WTC11 (cell line): ENCODE measurements around the gene SAP25. TPM values are rescaled to one million over a fixed set of nuclear protein-coding genes. Genes with fewer than 3 reads are reported as not detected.

Source experiments
- ATF1 ChIP-seq: sonication (generic); formaldehyde crosslinking; IDR thresholded peaks from 2 replicates; pipeline ENCODE4 v1.8.1; 2023; ENCODE audit warnings: mild to moderate bottlenecking, moderate library complexity, missing genetic modification reagents
- ATF6 ChIP-seq: sonication (generic); formaldehyde crosslinking; IDR thresholded peaks from 2 replicates; pipeline ENCODE4 v1.8.1; 2023; ENCODE audit warnings: mild to moderate bottlenecking, missing genetic modification reagents
- CBFB ChIP-seq: sonication (generic); formaldehyde crosslinking; IDR thresholded peaks from 2 replicates; pipeline ENCODE4 v1.8.1; 2022; ENCODE audit warnings: mild to moderate bottlenecking, low read depth, missing genetic modification reagents
- CDX4 ChIP-seq: fragments of 250-450 bp; sonication (Bioruptor Pico); IDR thresholded peaks from 2 replicates; pipeline ENCODE4 v1.9.0; 2021; ENCODE audit warnings: moderate library complexity, mild to moderate bottlenecking, inconsistent platforms, borderline replicate concordance
- E2F1 ChIP-seq: sonication (generic); formaldehyde crosslinking; IDR thresholded peaks from 2 replicates; pipeline ENCODE4 v1.8.0; 2022; ENCODE audit warnings: mild to moderate bottlenecking, missing genetic modification reagents
- ESRRA ChIP-seq: sonication (generic); formaldehyde crosslinking; IDR thresholded peaks from 2 replicates; pipeline ENCODE4 v1.8.1; 2022; ENCODE audit warnings: mild to moderate bottlenecking, missing genetic modification reagents, borderline replicate concordance
- FOXJ3 ChIP-seq: sonication (generic); formaldehyde crosslinking; IDR thresholded peaks from 2 replicates; pipeline ENCODE4 v1.9.0; 2021; ENCODE audit warnings: missing genetic modification reagents, mild to moderate bottlenecking, borderline replicate concordance
- FOXK1 ChIP-seq: sonication (generic); formaldehyde crosslinking; IDR thresholded peaks from 2 replicates; pipeline ENCODE4 v1.8.0; 2022; ENCODE audit warnings: mild to moderate bottlenecking, moderate library complexity, missing genetic modification reagents
- GRHL2 ChIP-seq: fragments of 250-450 bp; sonication (Bioruptor Pico); IDR thresholded peaks from 2 replicates; pipeline ENCODE4 v1.8.0; 2022; ENCODE audit warnings: mild to moderate bottlenecking, moderate library complexity; ENCODE audit not compliant: insufficient replicate concordance, severe bottlenecking
- HMGXB4 ChIP-seq: sonication (generic); formaldehyde crosslinking; IDR thresholded peaks from 2 replicates; pipeline ENCODE4 v1.8.1; 2023; ENCODE audit warnings: mild to moderate bottlenecking, moderate library complexity, missing genetic modification reagents
- IRF1 ChIP-seq: sonication (generic); formaldehyde crosslinking; IDR thresholded peaks from 2 replicates; pipeline ENCODE4 v1.8.0; 2023; ENCODE audit warnings: missing genetic modification reagents
- MAX ChIP-seq: sonication (generic); formaldehyde crosslinking; IDR thresholded peaks from 2 replicates; pipeline ENCODE4 v1.8.0; 2022; ENCODE audit warnings: mild to moderate bottlenecking, missing genetic modification reagents
- MYBL2 ChIP-seq: sonication (generic); formaldehyde crosslinking; IDR thresholded peaks from 2 replicates; pipeline ENCODE4 v1.8.1; 2023; ENCODE audit warnings: mild to moderate bottlenecking, moderate library complexity, missing genetic modification reagents
- NFATC4 ChIP-seq: fragments of 250-450 bp; sonication (Bioruptor Pico); IDR thresholded peaks from 2 replicates; pipeline ENCODE4 v1.9.0; 2021; ENCODE audit warnings: mild to moderate bottlenecking
- NR1H2 ChIP-seq: sonication (generic); formaldehyde crosslinking; IDR thresholded peaks from 2 replicates; pipeline ENCODE4 v1.9.0; 2021; ENCODE audit warnings: mild to moderate bottlenecking, moderate library complexity, missing genetic modification reagents
- PREB ChIP-seq: sonication (generic); formaldehyde crosslinking; IDR thresholded peaks from 2 replicates; pipeline ENCODE4 v1.8.1; 2022; ENCODE audit warnings: mild to moderate bottlenecking, missing genetic modification reagents, moderate library complexity, borderline replicate concordance
- PRRX2 ChIP-seq: fragments of 250-450 bp; sonication (Bioruptor Pico); IDR thresholded peaks from 2 replicates; pipeline ENCODE4 v1.8.0; 2021; ENCODE audit warnings: mild to moderate bottlenecking
- SP1 ChIP-seq: sonication (generic); formaldehyde crosslinking; conservative IDR thresholded peaks from 2 replicates; pipeline ENCODE4 v1.8.1; 2022; ENCODE audit warnings: missing genetic modification reagents
- USF2 ChIP-seq: sonication (generic); formaldehyde crosslinking; IDR thresholded peaks from 2 replicates; pipeline ENCODE4 v1.8.1; 2023; ENCODE audit warnings: mild to moderate bottlenecking, missing genetic modification reagents, moderate library complexity
- ZBTB43 ChIP-seq: sonication (generic); formaldehyde crosslinking; IDR thresholded peaks from 2 replicates; pipeline ENCODE4 v1.8.1; 2023; ENCODE audit warnings: mild to moderate bottlenecking, missing genetic modification reagents
- ZNF138 ChIP-seq: sonication (generic); formaldehyde crosslinking; conservative IDR thresholded peaks from 2 replicates; pipeline ENCODE4 v1.8.1; 2022; ENCODE audit warnings: mild to moderate bottlenecking, moderate library complexity, missing genetic modification reagents
- ZNF219 ChIP-seq: sonication (generic); formaldehyde crosslinking; IDR thresholded peaks from 2 replicates; pipeline ENCODE4 v1.8.0; 2023; ENCODE audit warnings: missing genetic modification reagents, mild to moderate bottlenecking, borderline replicate concordance
- ZNF232 ChIP-seq: sonication (generic); formaldehyde crosslinking; IDR thresholded peaks from 2 replicates; pipeline ENCODE4 v1.8.0; 2022; ENCODE audit warnings: mild to moderate bottlenecking, missing genetic modification reagents
- ZNF281 ChIP-seq: sonication (generic); formaldehyde crosslinking; IDR thresholded peaks from 2 replicates; pipeline ENCODE4 v1.8.0; 2023; ENCODE audit warnings: mild to moderate bottlenecking, missing genetic modification reagents
- ZNF416 ChIP-seq: fragments of 250-450 bp; sonication (Bioruptor Pico); IDR thresholded peaks from 2 replicates; pipeline ENCODE4 v1.9.0; 2021; ENCODE audit warnings: mild to moderate bottlenecking, inconsistent platforms
- total RNA-seq: library from RNA; stranded (reverse); gene quantifications from 3 replicates; pipeline ENCODE4 v1.2.3, GENCODE V29; 2021

The SAP25 gene
- total RNA-seq, 1 experiment from 2014 or later: 9.3 TPM

GRCh38 chr7:100573691-100574361, at the start of gene SAP25 (continued):
- TF ChIP-seq ATF6 (CRISPR knock-in tag) (no peak), FOXJ3 (CRISPR knock-in tag) (no peak), ZNF416 (no peak), FOXK1 (CRISPR knock-in tag) (peak; percentile 58; the same call in 1 of the 2 replicates), ZNF138 (no peak), GRHL2 (CRISPR knock-in tag) (no peak), ESRRA (CRISPR knock-in tag) (no peak), ZNF232 (no peak), SP1 (CRISPR knock-in tag) (no peak), ZNF219 (CRISPR knock-in tag) (no peak), NFATC4 (CRISPR knock-in tag) (no peak), MAX (peak; percentile 94), USF2 (CRISPR knock-in tag) (peak; percentile 86), ZBTB43 (CRISPR knock-in tag) (0 out of 2 replicates have a peak, but pooled peaks have one; percentile 22), HMGXB4 (no peak), ATF1 (CRISPR knock-in tag) (no peak), CBFB (CRISPR knock-in tag) (no peak), CDX4 (no peak), E2F1 (CRISPR knock-in tag) (0 out of 2 replicates have a peak, but pooled peaks have one; percentile 50), PREB (CRISPR knock-in tag) (no peak), MYBL2 (CRISPR knock-in tag) (no peak), PRRX2 (CRISPR knock-in tag) (no peak), IRF1 (CRISPR knock-in tag) (no peak), NR1H2 (no peak), ZNF281 (CRISPR knock-in tag) (no peak)
